Sciatic nerve (tissue), 2 donors: ENCODE data around the gene MAP2K6. TPM values are rescaled to one million over a fixed set of nuclear protein-coding genes. Genes with fewer than 3 reads are reported as not detected.

Experiments used
- ATAC-seq: fragments of 200-7000 bp; cut with Tn5 transposase; one replicate; pipeline ENCODE4 v1.9.1; 2020; ENCODE audit warnings: mild to moderate bottlenecking, moderate library complexity
- DNase-seq: peaks from one replicate; pipeline ENCODE4 v3.0.0-alpha.2; 2020; ENCODE audit warnings: low spot score
- intact Hi-C: fragments of 100-400 bp; cut with DNase I; formaldehyde crosslinking; loops from one replicate; pipeline ENCODE4 v1.14.2; 2022
- total RNA-seq: library from RNA; stranded (reverse); fragmentation: NEBNext Ultra II Directional; extraction: Animal tissue kit (Norgen Biotek cat#: 25700); gene quantifications from one replicate; pipeline ENCODE4 v1.2.1, GENCODE V29; 2021
- donor health status: DM: no; HTN: no; CAD: no.
- donor health status: DM: no; HTN: no; CAD: no.

MAP2K6 gene
- 7.7 TPM for total RNA-seq

DNA sequence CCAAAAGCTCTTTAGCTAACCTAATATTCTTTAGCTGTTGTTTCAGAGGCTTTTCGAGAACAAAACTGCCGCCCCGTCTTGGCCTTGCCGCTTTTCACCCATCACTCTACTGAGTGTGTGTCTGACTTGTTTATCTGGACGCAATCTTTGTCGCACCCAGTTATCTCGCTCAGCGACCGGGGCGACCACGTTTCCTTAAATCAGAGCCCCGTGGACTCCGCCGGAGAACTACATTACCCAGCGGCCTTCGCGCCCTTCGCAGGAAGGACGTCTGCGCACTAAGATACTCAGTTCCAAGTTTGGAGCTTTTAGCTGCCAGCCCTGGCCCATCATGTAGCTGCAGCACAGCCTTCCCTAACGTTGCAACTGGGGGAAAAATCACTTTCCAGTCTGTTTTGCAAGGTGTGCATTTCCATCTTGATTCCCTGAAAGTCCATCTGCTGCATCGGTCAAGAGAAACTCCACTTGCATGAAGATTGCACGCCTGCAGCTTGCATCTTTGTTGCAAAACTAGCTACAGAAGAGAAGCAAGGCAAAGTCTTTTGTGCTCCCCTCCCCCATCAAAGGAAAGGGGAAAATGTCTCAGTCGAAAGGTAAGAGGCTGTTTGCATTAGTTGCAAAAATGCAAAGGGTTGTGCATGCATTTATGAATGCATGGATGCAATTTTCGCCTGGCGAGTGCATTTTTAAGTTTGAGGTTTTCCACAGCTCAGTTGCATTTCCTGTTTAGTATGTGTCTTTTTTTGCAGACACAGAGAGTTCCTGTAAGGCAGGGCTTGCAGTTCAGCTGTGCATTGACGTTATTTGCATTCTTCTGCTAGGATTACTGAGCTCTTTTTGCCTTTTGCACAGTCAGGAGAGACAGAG is at the start of gene MAP2K6:
Gene MAP2K6, plus strand, starts transcription at position 290 of the 867 bp plus-strand sequence. Its CDS starts 288 bp downstream, at position 578.
- peak; percentile 88 for DNase-seq
- intact Hi-C loops: no loop called here
- ATAC-seq: peak; percentile 98

- no peak for DNase-seq
- ATAC-seq: no peak
- intact Hi-C loops: no loop called here
Measured at GRCh38 chr17:69367298-69367697, 47.2 kb upstream of the MAP2K6 start.

DNA sequence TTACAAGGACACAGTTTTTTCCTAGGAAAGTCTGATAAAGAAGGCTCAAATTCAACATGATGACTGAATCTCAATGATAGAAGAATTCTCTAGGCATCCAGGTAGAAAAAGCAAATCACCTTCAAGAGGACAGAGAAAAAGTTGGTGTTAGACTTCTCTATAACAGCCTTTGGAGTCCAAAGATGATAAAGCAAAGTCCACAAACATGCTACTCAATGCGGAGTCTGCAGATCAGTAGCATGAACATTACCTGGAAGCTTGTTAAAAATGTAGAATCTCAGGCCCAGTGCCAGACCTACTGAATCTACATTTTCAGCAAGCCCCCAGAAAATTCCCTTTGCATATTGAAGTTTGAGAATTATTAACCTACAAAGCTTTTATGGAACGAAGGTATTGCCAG is 41.4 kb upstream of the MAP2K6 start:
- intact Hi-C loops: no loop called here
- DNase-seq: no peak
- no peak for ATAC-seq

- DNase-seq (no peak), ATAC-seq (no peak)
- intact Hi-C loops: no loop called here
Measured at GRCh38 chr17:69375229-69375628, 39.3 kb upstream of the MAP2K6 start.

GRCh38 chr17:69388822-69389442 is 25.6 kb upstream of the MAP2K6 start:
- no peak for ATAC-seq
- intact Hi-C loops: no loop called here
- no peak for DNase-seq

GRCh38 chr17:69390795-69391501 is 23.5 kb upstream of the MAP2K6 start:
- ATAC-seq (no peak), DNase-seq (no peak)

DNA sequence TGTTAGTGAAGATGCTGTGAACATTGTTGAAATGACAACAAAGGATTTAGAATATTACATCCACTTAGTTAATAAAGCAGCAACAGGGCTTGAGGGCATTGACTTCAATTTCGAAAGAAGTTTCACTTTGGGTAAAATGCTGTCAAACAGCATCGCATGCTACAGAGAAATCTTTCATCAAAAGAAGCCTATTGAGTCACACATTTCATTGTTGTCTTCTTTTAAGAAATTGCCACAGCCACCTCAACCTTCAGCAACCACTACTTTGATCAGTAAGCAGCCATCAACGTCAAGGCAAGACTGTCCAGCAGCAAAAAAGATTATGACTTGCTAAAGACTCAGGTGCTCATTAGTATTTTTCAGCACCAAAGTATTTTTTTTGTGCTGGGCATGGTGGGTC is 13.2 kb upstream of the MAP2K6 start:
- DNase-seq: no peak
- ATAC-seq: no peak
- intact Hi-C loops: no loop called here

More at GRCh38 chr17:69390795-69391501, 23.5 kb upstream of the MAP2K6 start:
- intact Hi-C loops: no loop called here

DNA sequence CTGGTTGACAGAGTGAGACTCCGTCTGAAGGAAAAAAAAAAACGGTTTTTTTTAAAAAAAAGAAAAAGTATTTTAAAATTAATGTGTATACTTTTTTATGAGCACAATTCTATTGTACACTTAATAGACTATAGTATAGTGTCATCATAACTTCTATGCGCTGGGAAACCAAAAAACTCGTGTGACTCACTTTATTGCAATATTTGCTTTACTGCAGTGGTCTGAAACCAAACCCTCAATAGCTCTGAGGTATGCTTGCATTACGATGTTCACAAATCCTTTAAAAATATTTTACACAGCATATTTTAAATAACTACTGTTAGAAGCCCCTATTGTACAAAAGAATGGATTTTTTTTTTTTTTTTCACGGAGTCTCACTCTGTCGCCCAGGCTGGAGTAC is 12.4 kb upstream of the MAP2K6 start:
- intact Hi-C loops: no loop called here

GRCh38 chr17:69404399-69404798 is 10.1 kb upstream of the MAP2K6 start:
- DNase-seq: no peak
- no peak for ATAC-seq
- intact Hi-C loops: no loop called here

More for the DNA sequence above, 12.4 kb upstream of the MAP2K6 start:
- DNase-seq: no peak
- ATAC-seq: no peak

- intact Hi-C loops: no loop called here
- DNase-seq (no peak), ATAC-seq (no peak)
Measured at GRCh38 chr17:69405096-69405495, 9.4 kb upstream of the MAP2K6 start.

DNA sequence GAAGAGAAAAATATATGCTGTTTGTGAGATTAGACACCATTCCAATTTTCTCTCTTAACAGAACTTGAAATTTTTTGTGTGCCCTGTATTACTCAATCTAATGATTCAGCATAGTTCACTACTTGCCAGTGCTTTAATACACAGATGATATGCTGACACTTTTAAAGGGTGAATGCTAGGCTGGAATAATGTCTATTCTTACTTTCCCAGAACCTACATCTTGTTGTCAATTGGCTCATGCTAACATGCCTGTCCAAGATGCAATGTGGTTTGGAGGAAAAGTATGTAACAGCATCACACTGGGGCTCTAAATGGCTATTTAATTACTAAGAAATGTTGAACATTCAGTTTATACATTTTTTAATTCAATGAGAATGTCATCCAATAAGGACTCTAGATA is 7.6 kb upstream of the MAP2K6 start:
- ATAC-seq: no peak
- intact Hi-C loops: no loop called here

GRCh38 chr17:69407759-69408158 is 6.7 kb upstream of the MAP2K6 start:
- intact Hi-C loops: no loop called here
- ATAC-seq: no peak

More for the DNA sequence above, 7.6 kb upstream of the MAP2K6 start:
- no peak for DNase-seq

GRCh38 chr17:69410671-69411070 is 3.8 kb upstream of the MAP2K6 start:
- intact Hi-C loops: no loop called here
- DNase-seq: no peak
- ATAC-seq: no peak

More at GRCh38 chr17:69407759-69408158, 6.7 kb upstream of the MAP2K6 start:
- DNase-seq: no peak

- no peak for ATAC-seq
- intact Hi-C loops: no loop called here
- no peak for DNase-seq
Measured at GRCh38 chr17:69411766-69412165, 2.7 kb upstream of the MAP2K6 start.

- ATAC-seq: no peak
- no peak for DNase-seq
- intact Hi-C loops: no loop called here
Measured at GRCh38 chr17:69412251-69412671, 2.2 kb upstream of the MAP2K6 start.

DNA sequence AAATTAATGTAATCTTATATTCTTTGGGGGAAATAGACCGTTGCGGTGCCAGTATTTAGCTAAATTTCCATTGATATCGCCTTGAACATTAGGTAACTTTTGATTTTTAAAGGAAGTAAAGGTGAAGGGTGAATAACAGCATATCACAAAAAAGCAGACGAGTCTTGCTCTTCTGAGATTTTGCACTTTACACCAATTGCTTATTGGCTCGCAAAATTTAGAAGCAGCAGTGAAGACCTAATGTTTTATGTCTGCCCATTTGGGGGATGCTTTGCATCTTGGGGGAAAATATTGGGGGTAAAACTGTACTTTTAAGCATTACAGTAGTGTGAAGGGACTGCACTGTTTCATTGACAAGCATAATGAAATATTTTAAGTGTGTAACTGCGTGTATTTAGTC is 934 bp downstream of the MAP2K6 start:
- intact Hi-C loops: no loop called here
- ATAC-seq: no peak

DNA sequence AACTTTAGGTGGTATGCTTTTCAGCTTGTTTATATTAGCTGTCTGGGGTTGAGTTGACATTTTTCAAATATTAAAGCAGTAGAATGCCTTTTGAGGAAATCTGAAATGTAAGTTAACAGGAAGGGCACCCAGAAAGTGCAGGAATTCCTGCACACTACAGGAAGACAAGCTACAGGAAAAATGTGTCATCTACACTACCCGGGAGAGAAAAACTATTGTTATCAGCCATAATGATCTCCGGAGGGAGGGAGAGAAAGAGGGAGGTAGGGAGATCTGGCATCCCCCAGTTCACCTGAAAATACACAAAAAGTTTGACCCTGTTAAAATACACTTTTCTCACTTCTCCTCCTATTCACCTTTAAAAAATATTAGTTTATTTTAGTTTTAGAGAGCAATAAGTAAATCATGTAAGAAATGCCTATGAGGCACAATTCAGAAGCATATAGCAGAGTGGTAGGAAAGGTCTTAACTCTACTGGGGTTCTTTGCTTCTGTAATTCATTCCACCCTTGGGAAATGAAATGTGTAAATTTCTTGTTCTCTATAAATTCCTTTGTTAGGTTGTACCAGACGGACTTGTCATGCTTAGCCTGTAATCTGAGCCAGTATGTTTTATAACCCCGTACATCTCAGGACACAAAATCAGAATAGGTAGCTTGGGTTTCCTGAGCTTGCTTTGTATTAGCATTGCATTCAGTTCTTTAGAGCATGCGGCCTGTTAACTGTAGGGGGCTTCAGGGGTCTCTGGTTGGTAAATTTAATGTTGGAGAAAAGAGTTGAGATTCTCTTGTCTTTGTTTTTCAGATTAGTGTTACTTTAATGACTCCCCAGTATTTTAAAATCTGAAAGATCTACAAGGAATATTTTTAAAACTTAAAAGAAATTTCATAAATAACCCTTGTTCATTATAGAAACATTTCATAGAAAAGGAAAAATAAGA is 3.3 kb downstream of the MAP2K6 start:
- intact Hi-C loops: no loop called here
- no peak for ATAC-seq

More for the DNA sequence above, 934 bp downstream of the MAP2K6 start:
- DNase-seq: no peak

DNA sequence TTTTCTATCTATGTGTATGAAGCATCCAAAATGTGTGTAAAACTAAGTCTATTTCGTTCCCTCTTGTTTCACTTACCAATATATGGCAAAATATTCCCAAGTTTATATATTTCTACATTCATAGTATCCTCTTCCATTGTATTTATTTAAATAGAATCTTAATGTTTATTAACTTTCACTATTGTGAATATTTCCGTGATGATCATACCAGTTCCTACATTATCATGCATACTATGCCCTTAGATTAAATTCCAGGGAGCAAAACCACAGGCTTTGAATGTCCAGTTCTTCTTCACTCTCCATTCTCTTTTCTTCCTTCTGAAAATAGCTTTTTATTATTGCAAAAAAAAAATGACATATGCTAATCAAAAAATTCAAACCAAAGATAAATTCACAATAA is 4.0 kb downstream of the MAP2K6 start:
- intact Hi-C loops: no loop called here
- DNase-seq: no peak

More for the DNA sequence above, 3.3 kb downstream of the MAP2K6 start:
- no peak for DNase-seq

DNA sequence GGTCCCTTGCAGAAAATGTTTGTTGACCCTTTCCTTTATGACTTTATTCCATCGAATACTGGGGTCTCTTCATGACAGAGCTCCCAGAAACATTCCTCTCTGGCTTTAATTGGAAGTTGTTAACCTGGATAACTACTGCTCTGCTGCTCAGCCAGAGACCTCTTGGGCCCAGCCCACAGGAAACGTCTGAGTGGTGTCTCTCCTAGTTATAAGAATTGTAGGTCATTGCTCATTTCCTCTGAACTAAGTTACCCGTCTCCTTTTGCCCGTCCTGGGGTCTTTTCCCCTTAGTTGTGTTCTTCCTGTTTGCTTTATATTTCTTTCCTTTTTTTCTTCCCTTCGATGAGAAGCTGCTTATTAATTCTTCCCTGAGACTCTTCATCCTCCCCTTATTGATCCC is 9.0 kb downstream of the MAP2K6 start:
- intact Hi-C loops: no loop called here
- ATAC-seq (no peak), DNase-seq (no peak)

More for the DNA sequence above, 4.0 kb downstream of the MAP2K6 start:
- no peak for ATAC-seq
